SH-SY5Y (cell line): ENCODE results near the gene QPCT.

ENCODE experiments used
- GATA2 ChIP-seq: IDR thresholded peaks from 2 replicates; pipeline ENCODE4 v1.6.1; 2011; ENCODE audit warnings: mild to moderate bottlenecking, low read depth, low read length
- GATA3 ChIP-seq: IDR thresholded peaks from 2 replicates; pipeline ENCODE4 v1.6.1; 2011; ENCODE audit warnings: low read depth, mild to moderate bottlenecking, low read length, moderate library complexity

QPCT gene

GRCh38 chr2:37361994-37362698 is 17.7 kb downstream of the QPCT start:
- TF ChIP-seq GATA2 (no peak), GATA3 (no peak)

- TF ChIP-seq GATA2: no peak
Observed at GRCh38 chr2:37364351-37364750, 19.9 kb downstream of the QPCT start.

- TF ChIP-seq GATA3 (no peak), GATA2 (no peak)
Observed at GRCh38 chr2:37365669-37366068, 21.2 kb downstream of the QPCT start.

GRCh38 chr2:37366773-37367172 is 22.3 kb downstream of the QPCT start:
- TF ChIP-seq GATA3 (no peak), GATA2 (no peak)

- TF ChIP-seq GATA3 (no peak), GATA2 (no peak)
Observed at GRCh38 chr2:37367310-37367709, 22.9 kb downstream of the QPCT start.

GRCh38 chr2:37367984-37368383 is 23.6 kb downstream of the QPCT start:
- TF ChIP-seq GATA2 (no peak), GATA3 (no peak)

GRCh38 chr2:37370666-37371065 is 26.2 kb downstream of the QPCT start:
- no peak for TF ChIP-seq GATA2
- TF ChIP-seq GATA3: no peak

- TF ChIP-seq GATA2: no peak
- no peak for TF ChIP-seq GATA3
Observed at GRCh38 chr2:37372000-37372399, 27.6 kb downstream of the QPCT start.

GRCh38 chr2:37375741-37376288 is 31.4 kb downstream of the QPCT start:
- TF ChIP-seq GATA2 (no peak), GATA3 (no peak)

GRCh38 chr2:37376421-37377186 is 32.2 kb downstream of the QPCT start:
- TF ChIP-seq GATA2 (no peak), GATA3 (no peak)

- TF ChIP-seq GATA3 (no peak), GATA2 (no peak)
Observed at GRCh38 chr2:37377187-37377532, 32.7 kb downstream of the QPCT start.

GRCh38 chr2:37378411-37378810 is 34.0 kb downstream of the QPCT start:
- no peak for TF ChIP-seq GATA2
- TF ChIP-seq GATA3: no peak

- no peak for TF ChIP-seq GATA3
- no peak for TF ChIP-seq GATA2
Observed at GRCh38 chr2:37379881-37380296, 35.5 kb downstream of the QPCT start.

GRCh38 chr2:37387148-37387835 is 42.9 kb downstream of the QPCT start:
- TF ChIP-seq GATA3 (no peak), GATA2 (no peak)

- TF ChIP-seq GATA2: no peak
- TF ChIP-seq GATA3: no peak
Observed at GRCh38 chr2:37388074-37388473, 43.6 kb downstream of the QPCT start.
